Activated CD8-positive, alpha-beta memory T cell treated with anti-CD3 and anti-CD28 coated beads, Interleukin-2, amount 50 U/mL, for 24 hours (primary cell): ENCODE data around the gene ACYP1.
"Not testable (repeated sequence)": the region's sequence is repeated elsewhere in the genome, so short reads cannot be mapped to it uniquely, and the experiment has no call there.

Source experiments
- DNase-seq: peaks from one replicate; pipeline ENCODE4 v3.0.0-alpha.2; 2020; ENCODE audit errors: extremely low read depth

ACYP1 gene

GRCh38 chr14:75068294-75069120 is 4.7 kb upstream of the ACYP1 start:
- DNase-seq, result no peak

GRCh38 chr14:75067765-75068164 is 3.9 kb upstream of the ACYP1 start:
- not testable (repeated sequence) for DNase-seq

- DNase-seq, result no peak
Observed at GRCh38 chr14:75067212-75067611, 3.4 kb upstream of the ACYP1 start.

GRCh38 chr14:75066691-75067090 is 2.9 kb upstream of the ACYP1 start:
- DNase-seq, result no peak

- DNase-seq, result no peak
Observed at GRCh38 chr14:75064205-75064567, 362 bp upstream of the ACYP1 start.

- no peak for DNase-seq
Observed at GRCh38 chr14:75063013-75063412, 811 bp downstream of the ACYP1 start.

GRCh38 chr14:75060420-75060819 is 3.4 kb downstream of the ACYP1 start:
- no peak for DNase-seq

GRCh38 chr14:75059642-75060041 is 4.2 kb downstream of the ACYP1 start:
- DNase-seq, result no peak

GRCh38 chr14:75054421-75054820 is 9.4 kb downstream of the ACYP1 start:
- no peak for DNase-seq

- DNase-seq, result no peak
Observed at GRCh38 chr14:75053396-75054291, 10.2 kb downstream of the ACYP1 start.

- no peak for DNase-seq
Observed at GRCh38 chr14:75051556-75051899, 12.3 kb downstream of the ACYP1 start.

- DNase-seq, result peak; percentile 49
Observed at GRCh38 chr14:75050852-75051555, 12.8 kb downstream of the ACYP1 start, which contains the start of gene MLH3. Gene MLH3, minus strand, starts transcription at chr14:75051467. Its CDS starts 1,812 bp downstream, at chr14:75049655.

- no peak for DNase-seq
Observed at GRCh38 chr14:75049731-75050201, 14.1 kb downstream of the ACYP1 start.

- no peak for DNase-seq
Observed at GRCh38 chr14:75049136-75049535, 14.7 kb downstream of the ACYP1 start.

GRCh38 chr14:75048101-75048500 is 15.7 kb downstream of the ACYP1 start:
- no peak for DNase-seq

GRCh38 chr14:75047506-75047905 is 16.3 kb downstream of the ACYP1 start:
- no peak for DNase-seq

- no peak for DNase-seq
Observed at GRCh38 chr14:75046899-75047298, 16.9 kb downstream of the ACYP1 start.

- no peak for DNase-seq
Observed at GRCh38 chr14:75046275-75046674, 17.5 kb downstream of the ACYP1 start.

GRCh38 chr14:75044752-75045151 is 19.1 kb downstream of the ACYP1 start:
- no peak for DNase-seq

GRCh38 chr14:75044322-75044721 is 19.5 kb downstream of the ACYP1 start:
- DNase-seq, result no peak

- DNase-seq, result no peak
Observed at GRCh38 chr14:75042035-75042434, 21.8 kb downstream of the ACYP1 start.

GRCh38 chr14:75041613-75042012 is 22.2 kb downstream of the ACYP1 start:
- DNase-seq, result no peak
